Measurements from ENCODE around the gene PRRT3. TPM values are rescaled to one million over a fixed set of nuclear protein-coding genes. Genes with fewer than 3 reads are reported as not detected.

PRRT3 gene
- total and polyA plus RNA-seq, 2 of the 13 experiments (the other 11 are each of a cell fraction or from before 2014, with no cell fraction given): 0.22 to 0.44 TPM

DNA sequence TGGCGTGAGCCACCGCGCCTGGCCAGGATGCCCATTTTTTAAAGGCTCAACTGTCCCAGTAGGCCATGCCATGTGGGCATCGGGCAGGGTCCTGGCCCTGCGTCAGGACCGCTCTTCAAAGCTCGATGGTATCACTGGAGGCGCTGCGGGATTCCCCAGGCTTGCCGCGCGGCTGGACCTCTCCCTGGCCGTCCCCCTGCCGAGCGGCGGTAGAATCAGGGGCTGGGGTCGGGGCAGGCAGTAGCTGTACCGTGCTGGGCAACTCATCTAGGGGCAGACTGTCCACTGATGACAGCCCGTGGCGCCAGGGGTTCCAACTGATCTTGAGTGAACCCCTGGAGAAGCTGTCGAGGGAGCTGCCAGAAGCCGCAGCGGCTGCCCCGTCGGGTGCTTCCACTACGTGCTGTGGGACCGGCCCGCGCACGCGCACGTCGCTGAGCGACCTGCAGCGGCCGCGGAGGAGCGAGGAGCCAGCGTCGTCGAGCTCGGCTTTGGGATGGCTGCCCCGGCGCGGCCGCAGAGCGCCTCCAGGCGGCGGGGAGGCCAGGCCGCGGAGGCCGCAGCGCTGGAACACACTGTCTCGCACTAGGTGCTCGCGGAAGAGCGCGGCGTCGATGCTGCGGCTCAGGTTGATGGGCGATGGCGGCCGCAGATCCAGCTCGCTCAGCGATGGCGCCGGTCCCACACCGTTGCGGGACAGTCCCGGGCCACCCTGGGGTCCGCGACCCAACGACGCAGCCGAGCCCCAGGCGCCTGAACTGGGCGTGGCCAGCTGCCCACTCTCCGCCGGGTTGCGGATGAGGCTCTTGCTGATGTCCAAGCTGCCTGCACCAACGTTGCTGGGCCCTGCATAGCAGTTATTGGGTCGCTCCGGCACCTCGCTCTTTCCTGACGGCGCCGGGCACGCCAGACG, 5.8 kb downstream of the PRRT3 start (continued):
- no peak for TF ChIP-seq ZNF34 (CRISPR knock-in tag; IDR thresholded peaks at IDR 0.05; ENCODE audit: borderline replicate concordance)
- TF ChIP-seq, protein P1, sequence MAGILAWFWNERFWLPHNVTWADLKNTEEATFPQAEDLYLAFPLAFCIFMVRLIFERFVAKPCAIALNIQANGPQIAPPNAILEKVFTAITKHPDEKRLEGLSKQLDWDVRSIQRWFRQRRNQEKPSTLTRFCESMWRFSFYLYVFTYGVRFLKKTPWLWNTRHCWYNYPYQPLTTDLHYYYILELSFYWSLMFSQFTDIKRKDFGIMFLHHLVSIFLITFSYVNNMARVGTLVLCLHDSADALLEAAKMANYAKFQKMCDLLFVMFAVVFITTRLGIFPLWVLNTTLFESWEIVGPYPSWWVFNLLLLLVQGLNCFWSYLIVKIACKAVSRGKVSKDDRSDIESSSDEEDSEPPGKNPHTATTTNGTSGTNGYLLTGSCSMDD (CRISPR knock-in tag; IDR thresholded peaks at IDR 0.05): no peak
- peak; percentile 78; the same call in 1 of the 2 replicates for TF ChIP-seq ZNF530 (CRISPR knock-in tag; IDR thresholded peaks at IDR 0.05; ENCODE audit: low read depth)
- peak; percentile 48 for TF ChIP-seq IKZF4 (CRISPR knock-in tag; IDR thresholded peaks at IDR 0.05; ENCODE audit: borderline replicate concordance, low read depth, not compliant biosample characterization)
- peak; percentile 71 for TF ChIP-seq GTF3A (CRISPR knock-in tag; conservative IDR thresholded peaks at IDR 0.05)
- no peak for TF ChIP-seq FOXP1 (IDR thresholded peaks at IDR 0.05)
- no peak for TF ChIP-seq FOXP1 (CRISPR knock-in tag; IDR thresholded peaks at IDR 0.05)
- TF ChIP-seq DDIT3 (CRISPR knock-in tag; IDR thresholded peaks at IDR 0.05): no peak
- TF ChIP-seq, protein P2, sequence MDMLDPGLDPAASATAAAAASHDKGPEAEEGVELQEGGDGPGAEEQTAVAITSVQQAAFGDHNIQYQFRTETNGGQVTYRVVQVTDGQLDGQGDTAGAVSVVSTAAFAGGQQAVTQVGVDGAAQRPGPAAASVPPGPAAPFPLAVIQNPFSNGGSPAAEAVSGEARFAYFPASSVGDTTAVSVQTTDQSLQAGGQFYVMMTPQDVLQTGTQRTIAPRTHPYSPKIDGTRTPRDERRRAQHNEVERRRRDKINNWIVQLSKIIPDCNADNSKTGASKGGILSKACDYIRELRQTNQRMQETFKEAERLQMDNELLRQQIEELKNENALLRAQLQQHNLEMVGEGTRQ (IDR thresholded peaks at IDR 0.05; ENCODE audit: low read depth, low read length): no peak
- TF ChIP-seq, protein P2 (CRISPR knock-in tag; IDR thresholded peaks at IDR 0.05; ENCODE audit: borderline replicate concordance): no peak; the same call in 1 of the 2 replicates
- TF ChIP-seq TSC22D2 (CRISPR knock-in tag; IDR thresholded peaks at IDR 0.05; ENCODE audit: borderline replicate concordance): peak; percentile 88
- no peak for TF ChIP-seq PHB2 (IDR thresholded peaks at IDR 0.05; ENCODE audit: partially characterized antibody)
- no peak for TF ChIP-seq XBP1 (CRISPR knock-in tag; IDR thresholded peaks at IDR 0.05)
- TF ChIP-seq NRL (CRISPR knock-in tag; IDR thresholded peaks at IDR 0.05; ENCODE audit: borderline replicate concordance): no peak; the same call in 1 of the 2 replicates
- TF ChIP-seq NPAS2 (CRISPR knock-in tag; IDR thresholded peaks at IDR 0.05; ENCODE audit: borderline replicate concordance): no peak
- TF ChIP-seq RFX3 (CRISPR knock-in tag; IDR thresholded peaks at IDR 0.05): no peak
- TF ChIP-seq ZNF878 (CRISPR knock-in tag; IDR thresholded peaks at IDR 0.05): no peak; the same call in 1 of the 2 replicates
- no peak for TF ChIP-seq ZNF652 (CRISPR knock-in tag; IDR thresholded peaks at IDR 0.05; ENCODE audit: borderline replicate concordance, low read depth)
- no peak; the same call in 1 of the 2 replicates for TF ChIP-seq ZBED4 (CRISPR knock-in tag; IDR thresholded peaks at IDR 0.05; ENCODE audit: borderline replicate concordance)
- TF ChIP-seq JDP2 (CRISPR knock-in tag; IDR thresholded peaks at IDR 0.05; ENCODE audit: borderline replicate concordance): no peak
- no peak for TF ChIP-seq EZH2 (conservative IDR thresholded peaks at IDR 0.05; ENCODE audit: low read depth, low read length)

All from HepG2 (cell line).